Measurements from ENCODE around the gene EFCAB8.
A peak's percentile ranks its signal among the peaks of the same experiment; 100 is the strongest.
"Not testable (repeated sequence)": the region's sequence is repeated elsewhere in the genome, so short reads cannot be mapped to it uniquely, and the experiment has no call there.

EFCAB8 gene

DNA sequence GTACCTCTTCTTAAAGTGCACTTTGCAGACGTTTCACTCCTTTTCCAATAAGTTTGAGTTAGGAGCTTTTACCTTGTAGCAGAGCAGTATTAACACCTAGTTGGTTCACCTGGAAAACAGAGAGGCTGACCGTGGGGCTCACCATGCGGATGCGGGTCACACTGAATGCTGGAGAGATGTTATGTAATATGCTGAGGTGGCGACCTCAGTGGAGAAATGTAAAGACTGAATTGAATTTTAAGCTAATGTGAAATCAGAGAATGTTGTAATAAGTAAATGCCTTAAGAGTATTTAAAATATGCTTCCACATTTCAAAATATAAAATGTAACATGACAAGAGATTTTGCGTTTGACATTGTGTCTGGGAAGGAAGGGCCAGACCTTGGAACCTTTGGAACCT, 9.9 kb upstream of the EFCAB8 start:
- no peak for DNase-seq (ENCODE audit: low read depth in 1 of 2, low spot score in 1 of 2)
- no peak for TF ChIP-seq JUND (IDR thresholded peaks at IDR 0.05; ENCODE audit: low read depth)
- in situ Hi-C loops (cut with HindIII; ENCODE audit: low pct_unique_long_range_greater_than_20kb, low sequenced_read_pairs): no loop called here

DNA sequence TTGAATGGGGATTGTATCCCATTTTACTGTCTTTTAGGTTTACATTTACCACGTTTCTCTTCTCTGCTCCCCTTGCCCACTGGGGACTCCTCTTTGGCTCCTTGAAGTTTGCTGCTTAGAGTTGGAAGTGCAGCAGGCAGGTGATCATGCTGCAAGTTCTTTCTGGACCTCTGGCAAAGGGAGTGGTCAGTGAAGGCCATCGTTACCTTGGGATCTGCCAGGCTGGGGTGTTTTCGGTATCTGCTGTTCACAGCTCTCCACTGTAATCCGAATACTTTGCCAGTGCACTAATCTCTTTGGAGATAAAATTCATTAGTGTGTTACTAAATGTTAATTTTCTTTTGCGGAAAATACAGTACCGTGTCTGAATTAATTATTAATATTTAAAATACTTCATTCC, 9.1 kb upstream of the EFCAB8 start:
- in situ Hi-C loops (cut with HindIII; ENCODE audit: low pct_unique_long_range_greater_than_20kb, low sequenced_read_pairs): no loop called here
- no peak for DNase-seq (ENCODE audit: low read depth in 1 of 2, low spot score in 1 of 2)
- no peak for TF ChIP-seq JUND (IDR thresholded peaks at IDR 0.05; ENCODE audit: low read depth)

DNA sequence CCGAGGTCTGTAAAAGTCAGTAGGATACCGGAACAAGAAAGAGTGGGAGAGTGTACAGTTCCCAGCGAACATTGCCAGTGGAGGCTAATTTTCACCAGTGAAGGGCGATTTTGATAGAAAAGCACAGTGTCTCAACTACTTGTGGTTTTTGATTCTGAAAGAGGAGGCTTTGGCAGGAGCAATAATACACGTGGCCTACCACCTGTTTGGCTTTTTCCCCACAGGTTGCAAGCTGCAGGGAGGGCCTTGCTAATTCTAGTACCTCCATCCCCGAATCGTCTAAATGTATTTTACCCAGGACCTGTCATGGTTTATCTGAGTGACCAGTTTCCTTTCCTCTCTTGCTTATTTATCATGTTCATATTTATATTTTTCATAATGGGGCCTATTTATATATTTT, 3.3 kb upstream of the EFCAB8 start:
- no peak for DNase-seq (ENCODE audit: low read depth in 1 of 2, low spot score in 1 of 2)
- in situ Hi-C loops (cut with HindIII; ENCODE audit: low pct_unique_long_range_greater_than_20kb, low sequenced_read_pairs): no loop called here
- TF ChIP-seq JUND (IDR thresholded peaks at IDR 0.05; ENCODE audit: low read depth): no peak

DNA sequence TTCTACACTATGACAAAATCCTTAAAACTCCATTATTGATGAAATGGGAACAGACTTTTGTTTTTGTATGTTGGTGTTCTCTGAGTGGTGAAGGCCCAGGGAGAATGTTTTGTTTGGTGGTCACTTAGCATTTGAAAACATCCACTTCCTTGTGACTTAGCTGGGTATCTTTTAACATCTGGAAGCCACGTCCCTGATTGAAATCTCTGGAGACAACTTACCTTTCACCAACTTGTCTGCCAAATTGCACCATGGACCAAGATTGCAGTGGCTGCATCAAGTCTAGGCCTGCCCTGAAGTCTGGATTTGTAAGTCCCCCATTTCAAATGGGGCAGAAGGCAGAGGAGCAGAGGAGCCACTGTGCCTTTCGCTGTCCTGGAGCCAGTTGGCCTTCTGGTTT, 534 bp upstream of the EFCAB8 start:
- no peak for TF ChIP-seq JUND (IDR thresholded peaks at IDR 0.05; ENCODE audit: low read depth)
- DNase-seq (ENCODE audit: low read depth in 1 of 2, low spot score in 1 of 2): peak in 1 of 2 experiments; percentile 18
- in situ Hi-C loops (cut with HindIII; ENCODE audit: low pct_unique_long_range_greater_than_20kb, low sequenced_read_pairs): no loop called here

DNA sequence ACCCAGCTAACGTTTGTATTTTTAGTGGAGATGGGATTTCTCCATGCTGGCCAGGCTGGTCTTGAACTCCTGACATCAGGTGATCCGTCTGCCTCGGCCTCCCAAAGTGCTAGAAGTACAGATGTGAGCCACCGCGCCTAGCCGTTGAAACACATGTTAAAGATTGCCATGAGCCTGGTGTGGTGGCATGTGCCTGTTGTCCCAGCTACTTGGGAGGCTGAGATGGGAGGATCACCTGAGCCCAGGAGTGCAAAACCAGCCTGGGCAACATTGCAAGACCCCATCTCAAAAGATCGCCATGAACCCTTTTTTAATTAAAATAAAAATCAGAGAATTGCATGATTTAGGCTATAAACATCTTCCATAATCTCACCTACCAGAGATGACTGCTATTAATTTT, 2.7 kb downstream of the EFCAB8 start:
- in situ Hi-C loops (cut with HindIII; ENCODE audit: low pct_unique_long_range_greater_than_20kb, low sequenced_read_pairs): no loop called here
- TF ChIP-seq JUND (IDR thresholded peaks at IDR 0.05; ENCODE audit: low read depth): no peak

DNA sequence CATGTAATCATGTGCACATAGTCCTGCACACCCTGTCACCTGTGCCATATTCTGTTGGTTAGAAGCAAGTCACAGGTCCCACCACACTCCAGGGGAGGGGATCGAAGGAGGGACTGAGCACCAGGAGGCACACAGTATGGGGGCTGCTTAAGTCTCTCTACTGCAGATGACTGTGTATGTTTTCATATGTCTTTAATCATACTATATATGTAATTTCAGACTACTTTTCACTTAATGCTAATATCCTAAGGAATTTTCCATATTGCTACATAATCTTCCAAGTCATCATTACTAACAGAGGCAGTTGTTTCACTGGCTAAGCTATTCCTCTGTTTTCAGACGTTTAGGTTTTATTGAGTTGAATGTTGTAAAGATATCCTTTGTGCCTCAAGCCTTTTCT, 10.8 kb downstream of the EFCAB8 start:
- in situ Hi-C loops (cut with HindIII; ENCODE audit: low pct_unique_long_range_greater_than_20kb, low sequenced_read_pairs): no loop called here
- no peak for DNase-seq (ENCODE audit: low read depth in 1 of 2, low spot score in 1 of 2)
- TF ChIP-seq JUND (IDR thresholded peaks at IDR 0.05; ENCODE audit: low read depth): no peak

More for the DNA sequence above, 2.7 kb downstream of the EFCAB8 start:
- DNase-seq (ENCODE audit: low read depth in 1 of 2, low spot score in 1 of 2): no peak

DNA sequence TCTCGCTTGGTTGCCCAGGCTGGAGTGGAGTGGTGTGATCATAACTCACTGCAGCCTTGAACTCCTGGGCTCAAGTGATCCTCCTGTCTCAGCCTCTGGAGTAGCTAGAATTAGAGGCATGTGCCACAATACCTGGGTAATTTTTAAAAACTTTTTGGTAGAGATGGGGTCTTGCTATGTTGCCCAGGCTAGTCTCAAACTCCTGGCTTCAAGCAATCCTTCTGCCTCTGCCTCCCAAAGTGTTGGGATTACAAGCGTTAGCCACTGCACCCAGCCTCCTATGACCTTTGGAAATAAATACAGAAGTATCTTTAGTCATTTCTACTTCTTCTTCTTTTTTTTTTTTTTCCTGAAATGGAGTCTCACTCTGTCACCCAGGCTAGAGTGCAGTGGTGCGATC, 11.8 kb downstream of the EFCAB8 start:
- DNase-seq (ENCODE audit: low read depth in 1 of 2, low spot score in 1 of 2); in situ Hi-C loops (cut with HindIII; ENCODE audit: low pct_unique_long_range_greater_than_20kb, low sequenced_read_pairs): not testable (repeated sequence)

DNA sequence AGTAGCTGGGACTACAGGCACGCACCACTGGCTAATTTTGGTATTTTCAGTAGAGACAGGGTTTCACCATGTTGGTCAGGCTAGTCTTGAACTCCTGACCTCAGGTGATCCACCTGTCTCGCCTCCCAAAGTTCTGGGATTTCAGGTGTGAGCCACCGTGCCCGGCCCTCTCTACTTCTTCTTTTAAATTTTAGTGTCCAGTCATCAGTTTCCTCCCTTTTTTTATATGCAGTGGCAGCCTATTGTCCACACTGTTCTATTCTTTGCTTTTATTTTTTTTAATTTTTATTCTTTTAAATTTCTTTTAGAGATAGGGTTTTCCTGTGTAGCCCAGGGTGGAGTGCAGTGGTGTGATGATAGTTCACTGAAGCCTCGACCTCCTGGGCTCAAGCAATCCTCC, 12.3 kb downstream of the EFCAB8 start:
- in situ Hi-C loops (cut with HindIII; ENCODE audit: low pct_unique_long_range_greater_than_20kb, low sequenced_read_pairs): no loop called here
- no peak for DNase-seq (ENCODE audit: low read depth in 1 of 2, low spot score in 1 of 2)
- TF ChIP-seq JUND (IDR thresholded peaks at IDR 0.05; ENCODE audit: low read depth): no peak

DNA sequence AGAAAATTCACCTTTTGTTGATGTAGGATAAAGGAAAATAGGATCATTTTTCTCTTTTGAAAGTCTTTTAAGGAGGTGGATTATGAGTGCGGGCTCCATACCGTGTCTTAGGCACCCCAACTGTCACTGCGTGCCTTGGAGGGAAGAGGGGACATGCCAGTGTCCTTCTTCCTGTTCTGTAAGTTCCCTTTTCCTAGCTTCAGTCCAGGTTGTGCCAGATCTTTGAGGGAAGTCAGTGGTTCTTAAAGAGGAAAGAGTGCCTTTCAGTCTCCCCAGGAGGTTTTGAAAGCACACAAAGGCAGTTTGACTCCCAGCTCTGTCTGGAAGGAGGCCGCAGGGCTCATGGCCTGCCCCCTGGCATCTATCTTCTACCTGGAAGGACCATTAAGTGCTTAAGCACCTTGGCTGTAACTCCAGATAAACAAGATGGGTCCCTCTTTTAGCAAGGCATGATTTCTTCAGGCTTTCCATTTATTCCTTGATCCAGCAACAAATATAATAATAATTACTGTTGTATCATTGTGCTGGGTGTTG, 13.0 kb downstream of the EFCAB8 start:
- DNase-seq (ENCODE audit: low read depth in 1 of 2, low spot score in 1 of 2): no peak
- in situ Hi-C loops (cut with HindIII; ENCODE audit: low pct_unique_long_range_greater_than_20kb, low sequenced_read_pairs): no loop called here
- no peak for TF ChIP-seq JUND (IDR thresholded peaks at IDR 0.05; ENCODE audit: low read depth)

DNA sequence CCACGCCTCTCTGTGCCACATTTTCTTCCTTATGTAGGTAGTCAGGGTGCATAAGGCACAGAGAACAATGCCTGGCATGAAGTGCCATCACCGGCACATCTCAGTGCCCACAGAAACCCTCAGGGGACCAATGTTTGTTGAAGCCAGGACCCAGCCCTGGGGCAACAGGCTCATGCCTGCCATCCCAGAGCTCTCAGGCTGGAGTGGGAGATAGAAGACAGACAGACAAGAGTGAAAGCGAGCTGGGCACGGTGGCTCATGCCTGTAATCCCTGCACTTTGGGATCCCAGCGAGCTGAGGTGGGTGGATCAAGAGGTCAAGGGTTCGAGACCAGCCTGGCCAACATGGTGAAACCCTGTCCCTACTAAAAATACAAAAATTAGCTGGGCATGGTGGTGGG, 13.5 kb downstream of the EFCAB8 start:
- in situ Hi-C loops (cut with HindIII; ENCODE audit: low pct_unique_long_range_greater_than_20kb, low sequenced_read_pairs): no loop called here
- no peak for TF ChIP-seq JUND (IDR thresholded peaks at IDR 0.05; ENCODE audit: low read depth)
- no peak for DNase-seq (ENCODE audit: low read depth in 1 of 2, low spot score in 1 of 2)

DNA sequence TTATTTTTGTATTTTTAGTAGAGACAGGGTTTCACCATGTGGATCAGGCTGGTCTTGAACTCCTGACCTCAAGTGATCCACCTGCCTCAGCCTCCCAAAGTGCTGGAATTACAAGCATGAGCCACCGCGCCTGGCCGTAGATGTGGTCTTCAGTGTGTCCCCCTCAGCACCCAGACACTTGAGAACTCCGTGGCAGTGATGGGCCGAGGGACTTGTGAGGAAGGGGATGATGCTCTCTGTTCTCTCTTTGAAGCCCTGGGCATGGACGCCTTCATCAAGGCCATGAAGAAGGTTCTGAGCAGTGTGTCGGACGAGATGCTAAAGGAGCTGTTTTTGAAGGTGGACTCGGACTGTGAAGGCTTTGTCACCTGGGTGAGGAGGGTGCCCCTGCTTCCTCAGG, 16.9 kb downstream of the EFCAB8 start:
- TF ChIP-seq JUND (IDR thresholded peaks at IDR 0.05; ENCODE audit: low read depth): no peak
- in situ Hi-C loops (cut with HindIII; ENCODE audit: low pct_unique_long_range_greater_than_20kb, low sequenced_read_pairs): no loop called here
- DNase-seq (ENCODE audit: low read depth in 1 of 2, low spot score in 1 of 2): no peak

DNA sequence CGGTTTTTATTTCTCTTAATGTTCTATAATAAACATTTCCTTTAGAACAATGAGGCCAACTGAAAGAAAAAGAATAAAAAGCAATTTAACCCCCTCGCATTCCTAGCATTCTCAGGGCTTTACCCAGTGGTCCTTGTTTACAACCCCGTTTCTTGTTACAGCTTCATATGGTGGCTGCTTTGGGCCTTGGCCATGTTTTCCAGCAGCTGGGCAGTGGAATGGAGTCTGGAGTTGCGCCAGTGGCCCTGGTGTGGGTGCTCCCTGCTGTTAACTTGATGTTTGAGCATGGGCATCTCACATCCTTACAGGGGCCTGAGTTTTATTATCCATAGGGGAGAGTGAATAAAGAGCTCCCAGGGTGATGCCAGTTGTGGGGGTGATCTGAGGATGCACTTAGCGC, 18.8 kb downstream of the EFCAB8 start:
- in situ Hi-C loops (cut with HindIII; ENCODE audit: low pct_unique_long_range_greater_than_20kb, low sequenced_read_pairs): no loop called here
- no peak for TF ChIP-seq JUND (IDR thresholded peaks at IDR 0.05; ENCODE audit: low read depth)
- no peak for DNase-seq (ENCODE audit: low read depth in 1 of 2, low spot score in 1 of 2)

DNA sequence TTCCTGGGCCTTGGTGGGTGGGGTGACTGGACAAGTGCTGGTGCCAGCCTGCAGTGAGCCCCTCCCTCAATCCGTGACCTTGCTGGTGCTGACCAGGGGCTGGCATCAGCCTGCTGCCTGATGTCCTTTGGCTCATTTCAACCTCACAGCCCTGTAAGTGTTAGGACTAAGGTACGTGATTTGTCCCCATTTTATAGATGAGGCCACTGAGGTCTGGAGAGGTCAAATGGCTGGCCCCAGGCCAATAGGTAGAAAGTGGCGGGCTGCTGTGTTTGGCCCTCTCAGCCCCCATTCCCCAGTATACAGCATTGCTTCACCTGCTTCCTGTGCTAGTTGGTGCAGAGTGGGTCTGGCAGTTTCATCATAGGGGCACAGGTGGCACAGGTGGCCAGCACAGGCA, 20.1 kb downstream of the EFCAB8 start:
- DNase-seq (ENCODE audit: low read depth in 1 of 2, low spot score in 1 of 2): no peak
- in situ Hi-C loops (cut with HindIII; ENCODE audit: low pct_unique_long_range_greater_than_20kb, low sequenced_read_pairs): no loop called here
- TF ChIP-seq JUND (IDR thresholded peaks at IDR 0.05; ENCODE audit: low read depth): no peak

DNA sequence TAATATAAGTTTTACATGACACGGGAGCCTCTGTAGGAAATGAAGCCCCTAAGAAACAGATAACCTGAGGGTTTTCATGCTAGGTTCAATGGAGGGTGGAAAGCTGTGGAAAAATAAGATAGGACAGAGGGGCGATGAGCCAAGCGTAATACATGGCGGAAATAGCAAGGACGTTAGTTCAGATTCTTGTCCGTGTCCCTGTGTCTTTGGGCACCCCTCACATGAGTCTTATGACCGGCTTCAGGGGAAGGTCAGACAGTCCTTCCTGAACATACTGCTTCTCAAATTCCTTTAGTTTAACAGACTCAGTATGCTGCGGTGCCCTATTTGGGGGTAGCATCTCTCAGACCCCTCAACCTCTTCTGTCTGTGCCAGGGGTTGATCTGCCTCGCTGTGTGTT, 20.8 kb downstream of the EFCAB8 start:
- in situ Hi-C loops (cut with HindIII; ENCODE audit: low pct_unique_long_range_greater_than_20kb, low sequenced_read_pairs): no loop called here
- no peak for DNase-seq (ENCODE audit: low read depth in 1 of 2, low spot score in 1 of 2)
- TF ChIP-seq JUND (IDR thresholded peaks at IDR 0.05; ENCODE audit: low read depth): no peak
